HEK293 (cell line): ENCODE results near the gene HEXIM1.

Experiments
- HOXA7 ChIP-seq: sonication (generic); formaldehyde crosslinking; IDR thresholded peaks from 2 replicates; pipeline ENCODE4 v1.8.1; 2022; ENCODE audit warnings: missing genetic modification reagents, borderline replicate concordance
- HOXC10 ChIP-seq: sonication (generic); formaldehyde crosslinking; IDR thresholded peaks from 2 replicates; pipeline ENCODE4 v1.8.1; 2023; ENCODE audit warnings: mild to moderate bottlenecking, missing genetic modification reagents
- KLF16 ChIP-seq: fragments of 450-650 bp; formaldehyde crosslinking; IDR thresholded peaks from 2 replicates; pipeline ENCODE4 v1.5.1; 2017; ENCODE audit warnings: missing biosample characterization, missing genetic modification characterization
- PRDM2 ChIP-seq: fragments of 450-650 bp; formaldehyde crosslinking; IDR thresholded peaks from 2 replicates; pipeline ENCODE4 v1.5.1; 2016; ENCODE audit warnings: missing biosample characterization, missing genetic modification characterization, borderline replicate concordance
- SALL2 ChIP-seq: fragments of 450-650 bp; formaldehyde crosslinking; IDR thresholded peaks from 2 replicates; pipeline ENCODE4 v1.5.0; 2017; ENCODE audit warnings: missing biosample characterization, mild to moderate bottlenecking, missing genetic modification characterization, borderline replicate concordance
- SP2 ChIP-seq: fragments of 450-650 bp; formaldehyde crosslinking; IDR thresholded peaks from 2 replicates; pipeline ENCODE4 v1.5.1; 2016; ENCODE audit warnings: missing biosample characterization, missing genetic modification characterization
- TRIM28 ChIP-seq: IDR thresholded peaks from 2 replicates; pipeline ENCODE4 v1.6.1; 2011; ENCODE audit warnings: low read length, control low read depth, borderline replicate concordance
- ZFP3 ChIP-seq: fragments of 450-650 bp; formaldehyde crosslinking; IDR thresholded peaks from 2 replicates; pipeline ENCODE4 v1.5.1; 2016; ENCODE audit warnings: low read depth, missing biosample characterization, missing genetic modification characterization
- ZFP69B ChIP-seq: fragments of 450-650 bp; formaldehyde crosslinking; IDR thresholded peaks from 2 replicates; pipeline ENCODE4 v1.5.1; 2016; ENCODE audit warnings: missing biosample characterization, missing genetic modification characterization
- ZNF112 ChIP-seq: fragments of 450-650 bp; formaldehyde crosslinking; IDR thresholded peaks from 2 replicates; pipeline ENCODE4 v1.5.0; 2017; ENCODE audit warnings: missing biosample characterization, missing genetic modification characterization
- ZNF19 ChIP-seq: fragments of 450-650 bp; formaldehyde crosslinking; IDR thresholded peaks from 2 replicates; pipeline ENCODE4; 2016; ENCODE audit warnings: missing biosample characterization, missing genetic modification characterization, low read depth
- ZNF26 ChIP-seq: fragments of 450-650 bp; formaldehyde crosslinking; IDR thresholded peaks from 2 replicates; pipeline ENCODE4 v1.5.1; 2016; ENCODE audit warnings: missing biosample characterization, missing genetic modification characterization
- ZNF302 ChIP-seq: fragments of 450-650 bp; formaldehyde crosslinking; IDR thresholded peaks from 2 replicates; pipeline ENCODE4 v1.5.1; 2016; ENCODE audit warnings: missing biosample characterization, missing genetic modification characterization, low read depth
- ZNF335 ChIP-seq: fragments of 450-650 bp; formaldehyde crosslinking; conservative IDR thresholded peaks from 2 replicates; pipeline ENCODE4 v1.5.1; 2016; ENCODE audit warnings: missing biosample characterization, missing genetic modification characterization
- ZNF501 ChIP-seq: fragments of 450-650 bp; formaldehyde crosslinking; IDR thresholded peaks from 2 replicates; pipeline ENCODE4 v1.5.1; 2016; ENCODE audit warnings: missing biosample characterization, missing genetic modification characterization
- ZNF529 ChIP-seq: fragments of 450-650 bp; formaldehyde crosslinking; IDR thresholded peaks from 2 replicates; pipeline ENCODE4 v1.5.1; 2017; ENCODE audit warnings: missing genetic modification characterization, missing biosample characterization; ENCODE audit not compliant: insufficient replicate concordance
- ZNF701 ChIP-seq: fragments of 450-650 bp; formaldehyde crosslinking; IDR thresholded peaks from 2 replicates; pipeline ENCODE4 v1.5.1; 2016; ENCODE audit warnings: missing biosample characterization, missing genetic modification characterization
- ZSCAN30 ChIP-seq: fragments of 450-650 bp; IDR thresholded peaks from 2 replicates; pipeline ENCODE4 v1.5.1; 2018; ENCODE audit warnings: missing biosample characterization, mild to moderate bottlenecking, missing genetic modification characterization, moderate library complexity
- ZSCAN5A ChIP-seq: fragments of 450-650 bp; formaldehyde crosslinking; IDR thresholded peaks from 2 replicates; pipeline ENCODE4 v1.5.1; 2016; ENCODE audit warnings: missing biosample characterization, missing genetic modification characterization
- TF ChIP-seq, protein P1 (sequence below): fragments of 450-650 bp; formaldehyde crosslinking; IDR thresholded peaks from 2 replicates; pipeline ENCODE4 v1.5.1; 2016; ENCODE audit warnings: missing biosample characterization, missing genetic modification characterization
- TF ChIP-seq, protein P2 (sequence below): fragments of 450-650 bp; formaldehyde crosslinking; IDR thresholded peaks from 2 replicates; pipeline ENCODE4 v1.5.1; 2017; ENCODE audit warnings: missing biosample characterization, missing genetic modification characterization
- TF ChIP-seq, protein P3 (sequence below): fragments of 450-650 bp; IDR thresholded peaks from 2 replicates; pipeline ENCODE4 v1.5.1; 2018; ENCODE audit warnings: missing biosample characterization, mild to moderate bottlenecking, missing genetic modification characterization

The HEXIM1 gene

DNA sequence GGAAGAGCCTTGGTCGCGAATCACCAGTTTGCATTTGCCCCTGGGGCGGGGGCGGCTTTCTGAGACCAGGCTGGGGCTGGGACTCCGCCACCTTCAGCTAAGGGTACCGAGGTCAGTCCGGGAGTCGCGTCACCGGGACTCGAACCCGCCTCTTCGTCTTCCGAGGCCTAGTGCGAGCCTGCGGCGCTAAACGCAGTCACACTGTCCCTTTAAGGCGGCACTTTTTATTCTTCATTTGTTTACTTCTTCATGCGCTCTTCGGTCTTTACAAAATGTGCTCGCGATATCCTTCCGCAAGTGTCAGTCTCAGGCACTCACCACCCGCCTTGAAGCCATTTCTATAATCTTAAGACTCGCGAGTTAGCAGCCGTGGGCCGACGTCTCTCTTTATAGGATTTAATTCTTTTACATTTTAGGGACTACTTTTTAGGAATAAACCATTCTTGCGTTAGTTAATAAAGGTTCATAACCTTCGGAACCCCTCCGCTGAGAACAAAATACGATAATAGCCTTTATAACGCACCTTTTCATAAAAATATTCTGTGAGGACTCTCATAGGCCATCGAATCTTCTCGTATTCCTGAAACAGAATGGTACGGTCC lies 593 bp upstream of the HEXIM1 start (continued):
- TF ChIP-seq KLF16 (tag by site-specific recombination), result peak; percentile 95
- TF ChIP-seq, protein P1, sequence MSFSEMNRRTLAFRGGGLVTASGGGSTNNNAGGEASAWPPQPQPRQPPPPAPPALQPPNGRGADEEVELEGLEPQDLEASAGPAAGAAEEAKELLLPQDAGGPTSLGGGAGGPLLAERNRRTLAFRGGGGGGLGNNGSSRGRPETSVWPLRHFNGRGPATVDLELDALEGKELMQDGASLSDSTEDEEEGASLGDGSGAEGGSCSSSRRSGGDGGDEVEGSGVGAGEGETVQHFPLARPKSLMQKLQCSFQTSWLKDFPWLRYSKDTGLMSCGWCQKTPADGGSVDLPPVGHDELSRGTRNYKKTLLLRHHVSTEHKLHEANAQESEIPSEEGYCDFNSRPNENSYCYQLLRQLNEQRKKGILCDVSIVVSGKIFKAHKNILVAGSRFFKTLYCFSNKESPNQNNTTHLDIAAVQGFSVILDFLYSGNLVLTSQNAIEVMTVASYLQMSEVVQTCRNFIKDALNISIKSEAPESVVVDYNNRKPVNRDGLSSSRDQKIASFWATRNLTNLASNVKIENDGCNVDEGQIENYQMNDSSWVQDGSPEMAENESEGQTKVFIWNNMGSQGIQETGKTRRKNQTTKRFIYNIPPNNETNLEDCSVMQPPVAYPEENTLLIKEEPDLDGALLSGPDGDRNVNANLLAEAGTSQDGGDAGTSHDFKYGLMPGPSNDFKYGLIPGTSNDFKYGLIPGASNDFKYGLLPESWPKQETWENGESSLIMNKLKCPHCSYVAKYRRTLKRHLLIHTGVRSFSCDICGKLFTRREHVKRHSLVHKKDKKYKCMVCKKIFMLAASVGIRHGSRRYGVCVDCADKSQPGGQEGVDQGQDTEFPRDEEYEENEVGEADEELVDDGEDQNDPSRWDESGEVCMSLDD (tag by site-specific recombination), result peak; percentile 43
- TF ChIP-seq ZNF26 (tag by site-specific recombination), result no peak
- no peak for TF ChIP-seq HOXC10 (CRISPR knock-in tag)
- no peak; the same call in 1 of the 2 replicates for TF ChIP-seq ZSCAN5A (tag by site-specific recombination)
- no peak for TF ChIP-seq ZFP3 (tag by site-specific recombination)
- 0 out of 2 replicates have a peak, but pooled peaks have one; percentile 76 for TF ChIP-seq SALL2 (tag by site-specific recombination)
- peak; percentile 57 for TF ChIP-seq SP2 (tag by site-specific recombination)
- TF ChIP-seq PRDM2 (tag by site-specific recombination), result no peak
- TF ChIP-seq ZNF529 (tag by site-specific recombination), result peak; percentile 49
- peak; percentile 95 for TF ChIP-seq ZFP69B (tag by site-specific recombination)
- TF ChIP-seq ZNF701 (tag by site-specific recombination), result no peak
- TF ChIP-seq ZNF19 (tag by site-specific recombination), result 0 out of 2 replicates have a peak, but pooled peaks have one; percentile 29
- TF ChIP-seq, protein P2, sequence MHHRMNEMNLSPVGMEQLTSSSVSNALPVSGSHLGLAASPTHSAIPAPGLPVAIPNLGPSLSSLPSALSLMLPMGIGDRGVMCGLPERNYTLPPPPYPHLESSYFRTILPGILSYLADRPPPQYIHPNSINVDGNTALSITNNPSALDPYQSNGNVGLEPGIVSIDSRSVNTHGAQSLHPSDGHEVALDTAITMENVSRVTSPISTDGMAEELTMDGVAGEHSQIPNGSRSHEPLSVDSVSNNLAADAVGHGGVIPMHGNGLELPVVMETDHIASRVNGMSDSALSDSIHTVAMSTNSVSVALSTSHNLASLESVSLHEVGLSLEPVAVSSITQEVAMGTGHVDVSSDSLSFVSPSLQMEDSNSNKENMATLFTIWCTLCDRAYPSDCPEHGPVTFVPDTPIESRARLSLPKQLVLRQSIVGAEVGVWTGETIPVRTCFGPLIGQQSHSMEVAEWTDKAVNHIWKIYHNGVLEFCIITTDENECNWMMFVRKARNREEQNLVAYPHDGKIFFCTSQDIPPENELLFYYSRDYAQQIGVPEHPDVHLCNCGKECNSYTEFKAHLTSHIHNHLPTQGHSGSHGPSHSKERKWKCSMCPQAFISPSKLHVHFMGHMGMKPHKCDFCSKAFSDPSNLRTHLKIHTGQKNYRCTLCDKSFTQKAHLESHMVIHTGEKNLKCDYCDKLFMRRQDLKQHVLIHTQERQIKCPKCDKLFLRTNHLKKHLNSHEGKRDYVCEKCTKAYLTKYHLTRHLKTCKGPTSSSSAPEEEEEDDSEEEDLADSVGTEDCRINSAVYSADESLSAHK (tag by site-specific recombination), result peak; percentile 79
- TF ChIP-seq ZNF112, result no peak
- no peak for TF ChIP-seq HOXA7
- TF ChIP-seq ZSCAN30 (tag by site-specific recombination), result peak; percentile 93
- TF ChIP-seq, protein P3, sequence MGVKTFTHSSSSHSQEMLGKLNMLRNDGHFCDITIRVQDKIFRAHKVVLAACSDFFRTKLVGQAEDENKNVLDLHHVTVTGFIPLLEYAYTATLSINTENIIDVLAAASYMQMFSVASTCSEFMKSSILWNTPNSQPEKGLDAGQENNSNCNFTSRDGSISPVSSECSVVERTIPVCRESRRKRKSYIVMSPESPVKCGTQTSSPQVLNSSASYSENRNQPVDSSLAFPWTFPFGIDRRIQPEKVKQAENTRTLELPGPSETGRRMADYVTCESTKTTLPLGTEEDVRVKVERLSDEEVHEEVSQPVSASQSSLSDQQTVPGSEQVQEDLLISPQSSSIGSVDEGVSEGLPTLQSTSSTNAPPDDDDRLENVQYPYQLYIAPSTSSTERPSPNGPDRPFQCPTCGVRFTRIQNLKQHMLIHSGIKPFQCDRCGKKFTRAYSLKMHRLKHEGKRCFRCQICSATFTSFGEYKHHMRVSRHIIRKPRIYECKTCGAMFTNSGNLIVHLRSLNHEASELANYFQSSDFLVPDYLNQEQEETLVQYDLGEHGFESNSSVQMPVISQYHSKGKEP (tag by site-specific recombination), result peak; percentile 46; the same call in 1 of the 2 replicates
- peak; percentile 67 for TF ChIP-seq ZNF335 (tag by site-specific recombination)
- no peak; the same call in 1 of the 2 replicates for TF ChIP-seq ZNF302 (tag by site-specific recombination)
- peak; percentile 78; the same call in 1 of the 2 replicates for TF ChIP-seq ZNF501 (tag by site-specific recombination)
- peak; percentile 60; the same call in 1 of the 2 replicates for TF ChIP-seq TRIM28
